Measurements from ENCODE around the gene COPG2.

DNA sequence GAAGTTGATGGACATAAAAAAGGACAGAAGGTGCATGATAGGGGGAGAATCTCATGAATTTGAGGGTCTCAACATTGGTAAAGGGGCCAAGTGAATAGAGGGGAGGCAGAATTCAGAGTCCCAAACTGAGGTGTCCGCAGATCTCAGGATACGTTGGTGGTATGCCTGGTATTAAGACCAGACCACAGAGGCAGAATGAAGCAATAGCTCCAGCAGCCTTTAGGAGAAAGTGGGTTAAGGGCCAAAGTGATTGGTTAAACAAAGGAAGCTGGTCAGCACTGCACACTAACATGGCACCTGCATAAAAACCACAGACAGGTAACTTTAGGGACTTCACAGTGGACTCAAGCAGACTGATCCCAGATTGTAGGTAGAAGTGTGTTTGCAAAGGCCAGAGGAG lies 139.1 kb downstream of the COPG2 start:
- TF ChIP-seq, protein P1, sequence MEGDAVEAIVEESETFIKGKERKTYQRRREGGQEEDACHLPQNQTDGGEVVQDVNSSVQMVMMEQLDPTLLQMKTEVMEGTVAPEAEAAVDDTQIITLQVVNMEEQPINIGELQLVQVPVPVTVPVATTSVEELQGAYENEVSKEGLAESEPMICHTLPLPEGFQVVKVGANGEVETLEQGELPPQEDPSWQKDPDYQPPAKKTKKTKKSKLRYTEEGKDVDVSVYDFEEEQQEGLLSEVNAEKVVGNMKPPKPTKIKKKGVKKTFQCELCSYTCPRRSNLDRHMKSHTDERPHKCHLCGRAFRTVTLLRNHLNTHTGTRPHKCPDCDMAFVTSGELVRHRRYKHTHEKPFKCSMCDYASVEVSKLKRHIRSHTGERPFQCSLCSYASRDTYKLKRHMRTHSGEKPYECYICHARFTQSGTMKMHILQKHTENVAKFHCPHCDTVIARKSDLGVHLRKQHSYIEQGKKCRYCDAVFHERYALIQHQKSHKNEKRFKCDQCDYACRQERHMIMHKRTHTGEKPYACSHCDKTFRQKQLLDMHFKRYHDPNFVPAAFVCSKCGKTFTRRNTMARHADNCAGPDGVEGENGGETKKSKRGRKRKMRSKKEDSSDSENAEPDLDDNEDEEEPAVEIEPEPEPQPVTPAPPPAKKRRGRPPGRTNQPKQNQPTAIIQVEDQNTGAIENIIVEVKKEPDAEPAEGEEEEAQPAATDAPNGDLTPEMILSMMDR (conservative IDR thresholded peaks at IDR 0.05 in 1 of 2, IDR thresholded peaks at IDR 0.05 in 1 of 2; ENCODE audit: low read depth in 1 of 2, low read length in 2 of 2): no peak
- no peak for TF ChIP-seq EZH2 (IDR thresholded peaks at IDR 0.05; ENCODE audit: low read length, missing control alignments)

All from fibroblast of lung (primary cell).